ENCODE results near the gene DOK7.
"Not testable (repeated sequence)": the region's sequence is repeated elsewhere in the genome, so short reads cannot be mapped to it uniquely, and the experiment has no call there.

The DOK7 gene

GRCh38 chr4:3459156-3459555 lies 4.0 kb upstream of the DOK7 start:
- DNase-seq (ENCODE audit: extremely low read depth in 1 of 2, low read depth in 1 of 2): not testable (repeated sequence)

DNA sequence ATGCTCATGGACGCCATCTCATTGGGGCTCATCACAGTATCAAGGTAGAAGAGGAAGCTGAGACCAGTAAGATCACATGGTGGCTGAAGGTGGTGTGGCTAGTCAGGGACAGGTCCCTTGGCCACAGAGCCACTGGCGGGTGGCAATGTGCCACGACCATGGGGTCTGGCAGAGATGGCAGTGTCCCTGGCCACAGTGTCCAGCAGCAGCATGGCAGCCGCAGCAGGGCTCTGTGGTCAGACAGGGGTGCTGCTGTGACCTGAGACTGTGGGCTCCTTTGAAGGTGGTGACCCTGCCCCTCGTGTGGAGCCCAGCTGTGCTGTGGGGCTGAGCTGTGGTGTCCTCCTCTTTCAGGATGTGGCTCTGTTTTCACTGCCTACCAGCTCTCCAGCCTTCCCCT lies 2.2 kb upstream of the DOK7 start:
- no peak for DNase-seq (ENCODE audit: extremely low read depth in 1 of 2, low read depth in 1 of 2)

DNA sequence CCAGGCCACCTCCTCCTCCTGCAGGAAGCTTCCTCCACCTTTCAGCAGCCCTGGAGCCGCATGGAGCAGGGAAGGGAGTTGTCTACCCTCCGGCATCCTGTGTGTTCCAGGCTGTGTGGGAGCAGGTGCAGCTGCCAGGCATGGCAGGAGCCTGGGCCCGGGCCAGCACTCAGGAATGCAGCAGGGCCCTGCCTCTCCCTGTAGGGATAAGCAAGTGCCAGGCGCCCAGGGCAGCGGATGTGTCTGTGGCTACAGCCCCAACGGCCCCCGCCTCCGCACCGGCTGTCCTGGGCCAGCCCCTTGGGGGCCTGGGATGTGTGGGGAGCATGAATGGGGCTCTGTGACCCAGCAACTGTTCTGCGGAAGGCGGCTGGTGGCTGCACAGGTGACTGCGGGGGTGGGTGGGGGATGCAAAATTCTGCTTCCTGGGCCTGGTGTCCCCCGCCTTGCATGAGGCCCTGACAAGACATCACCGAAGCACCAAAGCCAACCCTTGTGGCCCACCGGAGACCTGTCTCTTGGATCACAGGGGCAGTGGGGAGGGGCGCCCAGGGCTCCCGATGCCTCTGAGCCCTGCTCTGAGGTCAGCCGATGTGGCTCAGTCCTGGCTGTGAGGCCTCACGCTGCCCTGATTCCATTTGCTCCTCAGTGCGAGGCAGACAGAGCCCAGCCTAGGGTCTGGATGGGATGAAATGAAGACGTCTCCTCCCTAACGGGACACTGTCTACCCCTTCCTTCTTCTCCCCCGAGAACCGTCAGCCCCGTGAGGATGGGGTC lies 1.4 kb upstream of the DOK7 start:
- DNase-seq (ENCODE audit: extremely low read depth in 1 of 2, low read depth in 1 of 2): no peak

DNA sequence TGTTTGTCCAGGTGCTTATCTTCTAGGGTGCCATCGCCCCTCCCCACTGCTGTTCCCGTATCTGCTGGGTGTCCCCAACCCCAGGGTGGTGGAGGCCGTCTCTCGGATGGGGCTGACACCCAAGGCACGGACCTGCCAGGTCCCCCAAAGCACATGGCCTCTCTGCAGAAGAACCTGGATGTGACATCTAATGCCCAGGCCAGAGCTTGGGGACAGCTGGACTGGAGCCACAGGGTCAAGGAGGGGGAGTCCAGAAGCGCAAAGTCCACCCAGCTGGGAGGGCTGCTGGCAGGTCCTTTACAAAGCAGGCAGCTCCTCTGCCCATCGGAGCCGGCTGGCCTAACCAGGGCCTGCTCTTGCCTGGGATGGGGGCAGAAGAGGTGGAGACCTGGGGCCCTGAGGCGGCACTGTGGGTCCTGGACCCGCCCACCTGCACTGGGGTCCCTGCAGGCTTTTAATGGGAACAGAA lies 751 bp upstream of the DOK7 start:
- DNase-seq (ENCODE audit: extremely low read depth in 1 of 2, low read depth in 1 of 2): no peak

- DNase-seq (ENCODE audit: extremely low read depth in 1 of 2, low read depth in 1 of 2): no peak
Observed at GRCh38 chr4:3463556-3464348, 646 bp downstream of the DOK7 start.

DNA sequence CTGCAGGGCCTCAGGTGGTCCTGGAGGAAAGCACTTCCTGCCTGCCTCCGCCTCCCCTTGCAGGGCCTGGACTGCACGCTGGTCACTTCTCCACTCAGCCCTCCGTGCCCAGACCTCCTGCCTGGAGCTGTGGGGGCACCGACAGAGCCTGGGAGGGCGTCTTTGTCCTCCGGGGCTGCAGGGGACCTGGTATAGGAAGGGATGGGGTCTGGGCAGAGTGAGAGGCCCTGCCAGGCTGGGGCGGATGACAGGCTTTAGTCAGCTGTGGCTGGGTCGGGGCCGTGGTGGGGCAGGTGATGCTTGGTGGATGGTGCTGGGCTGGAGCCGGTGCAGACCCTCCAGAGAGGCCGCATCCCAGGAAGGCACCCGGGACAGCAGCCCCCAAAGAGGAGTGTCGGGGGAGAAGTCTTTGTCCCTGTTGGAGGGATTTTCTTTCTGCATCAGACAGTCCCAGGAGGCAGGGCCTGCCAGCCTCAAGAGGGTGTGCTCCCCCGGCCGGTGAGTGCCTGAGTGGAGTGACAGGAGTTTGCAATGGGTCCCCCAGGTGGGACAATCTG lies 1.3 kb downstream of the DOK7 start:
- DNase-seq (ENCODE audit: extremely low read depth in 1 of 2, low read depth in 1 of 2): no peak

GRCh38 chr4:3464911-3465697 lies 2.0 kb downstream of the DOK7 start:
- DNase-seq (ENCODE audit: extremely low read depth in 1 of 2, low read depth in 1 of 2): no peak

GRCh38 chr4:3465698-3466671 lies 2.9 kb downstream of the DOK7 start:
- DNase-seq (ENCODE audit: extremely low read depth in 1 of 2, low read depth in 1 of 2): no peak

DNA sequence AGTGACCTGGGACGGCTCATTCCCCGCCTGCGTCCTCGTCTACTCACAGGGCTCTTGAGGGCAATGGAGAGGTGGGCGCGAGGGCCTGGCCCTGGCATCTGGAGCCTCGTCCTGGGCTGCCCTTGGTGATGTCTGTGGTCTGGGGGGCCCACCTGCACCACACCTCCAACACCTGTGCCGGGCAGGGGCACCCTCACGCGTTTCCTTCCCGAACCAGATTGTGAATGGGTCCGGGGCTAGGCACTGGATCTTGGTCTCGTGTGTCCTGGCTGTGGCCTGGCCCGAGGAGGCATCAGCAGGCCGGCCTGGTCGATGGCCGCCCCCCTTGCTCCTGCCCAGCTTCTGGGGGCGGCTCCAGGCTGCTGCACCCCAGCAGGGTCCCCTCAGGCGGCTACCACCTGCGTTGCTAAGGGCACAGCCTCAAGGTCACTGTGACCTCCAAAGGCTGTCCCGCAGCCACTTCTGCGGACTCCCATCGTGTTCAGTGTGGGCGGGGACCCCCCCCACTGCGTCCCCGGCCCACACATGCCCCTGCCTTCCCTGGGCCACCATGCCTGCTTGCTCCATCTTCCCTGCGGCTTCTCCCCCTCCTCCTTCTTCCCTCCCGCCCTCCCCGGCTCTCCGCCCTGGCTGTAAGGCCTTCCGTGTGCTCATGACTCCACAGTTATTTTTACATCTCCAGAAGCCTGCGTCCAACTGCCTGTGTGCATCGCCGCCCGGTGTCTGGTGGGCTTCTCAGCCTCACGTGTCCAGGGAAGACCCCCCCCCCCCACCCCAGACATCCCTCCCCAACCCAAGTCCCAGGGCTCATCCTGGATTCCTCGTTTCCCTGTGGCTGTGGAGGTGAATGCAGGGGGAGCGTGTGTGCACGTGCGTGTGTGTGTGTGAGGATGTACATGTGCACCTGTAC lies 3.8 kb downstream of the DOK7 start:
- DNase-seq (ENCODE audit: extremely low read depth in 1 of 2, low read depth in 1 of 2): no peak

DNA sequence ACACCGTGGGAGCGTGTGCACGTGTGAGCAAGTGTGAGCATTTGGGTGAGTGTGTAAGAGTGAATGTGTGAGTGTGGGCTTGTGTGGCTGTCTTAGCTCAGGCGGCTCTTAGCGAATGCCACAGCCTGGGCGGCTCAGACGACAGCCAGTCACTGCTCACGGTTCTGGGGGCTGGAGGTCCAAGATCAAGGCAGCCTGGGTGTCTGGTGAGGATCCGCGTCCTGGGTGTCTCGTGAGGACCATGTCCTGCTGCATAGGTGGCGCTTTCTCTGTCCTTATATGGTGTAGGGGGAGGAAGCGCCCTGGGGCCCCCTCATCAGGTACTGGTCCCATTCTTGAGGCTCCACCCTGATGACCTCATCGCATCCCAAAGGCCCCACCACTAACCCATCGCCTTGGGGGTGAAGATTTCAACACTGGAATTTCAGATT lies 4.5 kb downstream of the DOK7 start:
- no peak for DNase-seq (ENCODE audit: extremely low read depth in 1 of 2, low read depth in 1 of 2)

DNA sequence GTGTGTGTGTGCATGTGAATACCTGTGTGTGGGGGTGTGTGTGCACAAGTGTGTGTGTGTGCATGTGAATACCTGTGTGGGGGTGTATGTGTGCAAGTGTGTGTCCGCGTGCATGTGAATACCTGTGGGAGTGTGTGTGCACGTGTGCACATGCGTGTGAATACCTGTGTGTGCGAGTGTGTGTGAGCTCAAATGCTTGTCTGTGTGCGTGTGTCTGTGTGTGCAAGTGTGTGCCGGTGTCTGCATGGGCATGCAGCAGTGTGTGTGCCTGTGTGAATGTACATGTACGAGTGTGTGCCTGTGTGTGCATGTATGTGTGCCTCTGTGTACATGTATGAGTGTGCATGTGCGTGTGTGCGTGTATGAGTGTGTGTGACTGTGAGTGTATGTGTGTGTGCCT lies 5.0 kb downstream of the DOK7 start:
- no peak for DNase-seq (ENCODE audit: extremely low read depth in 1 of 2, low read depth in 1 of 2)

DNA sequence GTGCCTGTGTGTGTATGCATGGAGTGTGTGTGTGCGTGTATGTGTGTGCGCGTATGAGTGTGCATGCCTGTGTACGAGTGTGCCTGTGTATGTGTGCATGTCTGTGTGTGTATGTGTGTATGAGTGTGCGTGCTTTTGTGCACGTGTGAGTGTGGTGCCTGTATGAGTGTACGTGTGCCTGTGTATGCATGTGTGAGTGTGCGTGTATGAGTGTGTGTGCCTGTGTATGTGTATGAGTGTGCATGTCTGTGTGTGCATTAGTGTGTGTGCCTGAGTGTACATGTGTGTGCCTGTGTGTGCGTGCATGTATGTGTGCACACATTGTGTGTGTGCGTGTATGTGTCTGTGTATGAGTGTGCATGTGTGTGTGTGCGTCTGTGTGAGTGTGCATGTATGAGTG lies 5.7 kb downstream of the DOK7 start:
- DNase-seq (ENCODE audit: extremely low read depth in 1 of 2, low read depth in 1 of 2): no peak

- DNase-seq (ENCODE audit: extremely low read depth in 1 of 2, low read depth in 1 of 2): no peak
Observed at GRCh38 chr4:3469386-3470243, 6.5 kb downstream of the DOK7 start.

- DNase-seq (ENCODE audit: extremely low read depth in 1 of 2, low read depth in 1 of 2): no peak
Observed at GRCh38 chr4:3470244-3471097, 7.4 kb downstream of the DOK7 start.

DNA sequence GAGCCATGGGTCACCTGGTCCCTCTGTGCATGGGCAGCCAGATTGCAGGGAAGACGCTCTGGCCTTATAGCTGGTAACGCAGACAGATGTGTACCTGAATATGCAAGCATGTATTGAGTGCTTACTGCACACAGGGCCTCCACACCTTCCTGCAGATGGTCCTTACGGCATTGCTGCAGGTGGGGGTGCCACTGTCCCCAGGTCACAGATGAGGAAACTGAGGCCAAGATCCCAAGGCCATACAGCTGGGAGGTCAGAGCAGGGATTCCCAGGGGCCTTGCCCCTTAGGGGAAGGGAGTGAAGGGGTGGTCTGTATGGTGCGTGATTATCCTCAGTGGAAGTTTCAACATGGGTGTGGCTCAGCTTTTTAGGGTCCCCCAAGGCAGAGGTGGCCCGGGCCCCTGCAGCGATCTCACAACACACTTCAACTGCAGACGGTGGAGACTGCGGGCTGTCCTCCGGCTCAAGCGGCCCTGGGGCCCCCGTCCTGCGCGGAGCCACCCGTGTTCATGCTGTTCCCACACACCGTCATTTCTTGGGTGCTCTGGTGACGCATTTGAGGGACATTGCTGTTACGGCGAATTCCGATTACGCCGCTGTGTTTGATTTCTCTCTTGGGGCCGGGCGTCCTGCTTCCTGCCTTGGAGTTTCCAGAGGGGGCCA lies 8.1 kb downstream of the DOK7 start:
- no peak for DNase-seq (ENCODE audit: extremely low read depth in 1 of 2, low read depth in 1 of 2)

- no peak for DNase-seq (ENCODE audit: extremely low read depth in 1 of 2, low read depth in 1 of 2)
Observed at GRCh38 chr4:3471886-3472285, 8.8 kb downstream of the DOK7 start.
